Dedifferentiated amniotic fluid mesenchymal stem cell (primary cell): Measurements from ENCODE around the gene PLA2G2D.

Experiments used
- DNase-seq: peaks from one replicate; pipeline ENCODE4 v3.0.0-alpha.2; 2016; ENCODE audit errors: extremely low spot score

PLA2G2D gene

DNA sequence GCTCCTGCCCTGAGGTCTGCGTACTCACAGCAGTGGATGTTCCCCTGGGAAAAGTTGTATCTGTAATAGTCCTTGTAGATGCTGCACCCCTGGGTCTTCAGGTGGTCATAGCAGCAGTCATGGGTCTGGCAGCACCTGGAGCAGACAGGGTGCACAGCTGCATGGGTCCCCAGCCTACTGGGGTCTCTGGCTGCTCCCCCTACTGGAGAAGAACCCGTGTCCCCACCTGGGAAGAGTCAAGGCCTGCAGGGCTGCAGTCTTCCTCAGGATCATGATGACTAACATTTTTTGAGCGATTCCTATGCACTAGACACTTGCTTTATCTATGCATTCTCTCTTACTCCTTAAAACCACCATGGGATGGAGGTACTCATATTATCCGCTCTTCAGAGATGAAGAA lies 3.9 kb downstream of the PLA2G2D start:
- DNase-seq: no peak

GRCh38 chr1:20114021-20114648 lies 5.2 kb downstream of the PLA2G2D start:
- DNase-seq: no peak

DNA sequence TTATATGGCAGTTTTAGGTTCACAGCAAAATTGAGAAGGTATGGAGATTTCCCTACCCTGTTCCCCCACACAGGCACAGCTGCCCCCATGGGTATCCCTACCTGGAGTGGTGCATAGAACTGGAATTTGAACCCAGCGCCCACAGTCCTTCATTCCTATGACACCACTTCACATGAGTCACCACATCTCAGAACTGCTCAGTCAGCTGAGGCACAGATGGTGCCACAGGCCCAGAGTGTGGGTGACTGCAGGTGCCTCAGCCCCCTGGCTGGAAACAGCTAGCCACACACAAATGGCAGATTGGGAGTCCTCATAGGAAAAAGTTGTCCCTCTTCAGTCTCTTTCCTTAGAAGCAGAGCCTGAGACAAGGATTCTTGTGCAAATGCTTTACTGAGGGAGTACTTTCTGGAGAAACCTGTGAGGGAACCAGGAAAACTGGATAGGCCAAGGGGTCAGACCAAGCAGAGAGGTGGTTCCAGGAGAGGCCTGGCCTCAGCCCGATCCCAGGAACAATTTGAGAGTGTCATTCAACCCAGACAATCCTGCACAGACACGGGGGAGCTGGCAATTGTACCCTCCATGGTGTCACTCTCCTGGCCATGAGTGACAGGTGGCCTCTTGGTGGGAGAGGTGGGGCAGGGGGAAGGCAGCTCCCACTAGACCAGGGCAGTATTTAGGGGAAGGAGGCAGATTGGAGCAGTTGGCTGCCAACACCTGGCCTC lies 6.9 kb downstream of the PLA2G2D start:
- DNase-seq: no peak

GRCh38 chr1:20111452-20111851 lies 7.9 kb downstream of the PLA2G2D start:
- DNase-seq: no peak

GRCh38 chr1:20110679-20111078 lies 8.7 kb downstream of the PLA2G2D start:
- no peak for DNase-seq

GRCh38 chr1:20109223-20109856 lies 10.0 kb downstream of the PLA2G2D start:
- no peak for DNase-seq

- DNase-seq: no peak
These were observed 10.8 kb downstream of the PLA2G2D start for GRCh38 chr1:20108366-20109123.

GRCh38 chr1:20107796-20108195 lies 11.5 kb downstream of the PLA2G2D start:
- DNase-seq: no peak

GRCh38 chr1:20107351-20107750 lies 12.0 kb downstream of the PLA2G2D start:
- no peak for DNase-seq

DNA sequence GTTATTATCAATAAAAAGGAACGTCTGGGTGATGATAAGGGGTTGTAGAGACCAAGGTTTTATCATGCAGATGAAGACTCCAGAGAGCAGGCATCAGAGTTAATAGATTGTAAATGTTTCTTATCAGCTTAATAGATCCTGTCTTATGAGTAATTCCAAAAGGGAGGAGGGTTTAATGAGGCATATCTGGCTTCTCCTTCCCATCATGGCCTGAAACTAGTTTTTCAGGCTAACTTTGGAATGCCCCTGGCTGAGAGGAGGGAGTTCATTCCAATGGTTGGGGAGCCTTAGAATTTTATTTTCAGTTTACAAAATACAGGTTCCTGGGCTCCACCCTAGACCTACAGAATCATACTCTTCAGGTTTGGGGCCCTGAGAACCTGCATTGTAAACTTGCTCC lies 13.5 kb downstream of the PLA2G2D start:
- DNase-seq: no peak

GRCh38 chr1:20102875-20103274 lies 16.5 kb downstream of the PLA2G2D start:
- DNase-seq: no peak

DNA sequence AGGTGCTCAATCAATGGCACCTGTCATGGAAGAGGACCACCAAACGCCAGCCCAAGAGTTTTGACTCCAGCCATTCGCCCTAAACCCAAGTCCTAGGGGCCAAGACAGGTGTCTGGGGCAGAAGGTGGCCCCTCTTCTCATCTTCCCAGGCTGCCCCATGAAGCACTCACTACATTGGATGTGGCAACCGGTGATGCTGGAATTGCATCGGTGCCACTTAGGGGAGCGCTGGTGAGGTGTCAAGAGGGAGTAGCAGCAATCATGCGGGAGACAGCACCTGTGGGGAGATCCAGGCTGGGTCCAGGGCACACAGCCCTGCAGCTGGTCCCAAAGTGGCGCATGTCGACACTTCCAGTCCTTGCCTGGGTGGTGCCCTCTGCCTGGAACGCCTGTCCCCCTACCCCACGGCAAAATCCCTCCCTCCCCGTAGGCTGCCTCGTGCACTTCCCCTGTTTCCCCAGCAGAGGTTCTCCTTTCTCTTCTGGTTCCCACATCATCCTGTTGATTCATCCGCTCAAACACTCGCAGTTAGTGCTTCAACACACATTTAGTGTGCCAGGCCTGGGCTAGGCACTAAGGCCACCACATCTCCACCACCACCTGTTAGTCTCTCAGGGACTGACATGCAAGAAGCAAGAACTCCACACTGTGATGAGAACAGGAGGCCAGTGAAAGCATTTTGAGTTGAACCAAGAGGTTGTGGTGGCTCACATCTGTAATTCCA lies 18.5 kb downstream of the PLA2G2D start:
- no peak for DNase-seq

GRCh38 chr1:20099533-20099932 lies 19.8 kb downstream of the PLA2G2D start:
- no peak for DNase-seq

- DNase-seq: no peak
These were observed 22.4 kb downstream of the PLA2G2D start for GRCh38 chr1:20096840-20097447.

DNA sequence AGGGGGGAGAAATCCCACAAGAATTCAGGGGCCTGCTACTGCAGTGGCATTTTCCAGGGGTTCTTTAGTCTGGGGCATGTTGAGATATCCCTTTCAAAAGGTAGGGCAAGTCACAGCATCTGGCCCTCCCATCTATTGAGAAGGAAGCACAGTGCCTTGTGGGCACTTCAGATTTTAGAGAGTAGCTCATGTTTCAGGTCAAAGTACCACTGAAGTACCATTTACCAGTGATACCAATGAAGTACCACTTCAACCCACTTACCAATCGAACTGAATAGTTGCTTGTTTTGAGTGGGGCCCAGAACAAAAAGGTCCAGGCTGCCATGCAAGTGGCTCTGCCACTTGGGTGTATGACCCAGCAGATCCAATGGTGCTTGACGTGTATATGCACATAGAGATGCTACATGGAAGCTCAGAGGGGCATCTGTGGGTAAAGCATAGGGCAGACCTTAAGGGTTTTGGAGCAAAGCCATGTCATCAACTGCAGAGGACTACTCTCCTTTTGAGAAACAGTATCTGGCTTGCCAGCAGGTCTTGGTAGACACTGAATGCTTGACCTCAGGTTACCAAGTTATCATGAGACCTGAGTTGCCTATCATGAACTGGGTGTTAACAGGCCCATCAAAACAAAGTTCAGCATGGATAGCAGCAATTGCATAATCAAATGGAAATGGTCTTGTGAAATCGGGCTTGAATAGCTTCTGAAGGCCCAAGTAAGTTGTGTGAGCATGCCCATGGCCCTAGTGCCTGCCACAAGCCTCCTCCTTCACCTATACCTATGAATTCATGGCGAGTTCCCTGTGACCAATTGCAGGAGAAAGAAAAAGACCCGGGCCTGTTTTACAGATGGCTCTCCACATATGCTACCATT lies 23.5 kb downstream of the PLA2G2D start:
- DNase-seq: no peak

GRCh38 chr1:20093940-20094391 lies 25.4 kb downstream of the PLA2G2D start:
- no peak for DNase-seq

GRCh38 chr1:20093303-20093702 lies 26.0 kb downstream of the PLA2G2D start:
- no peak for DNase-seq

- no peak for DNase-seq
These were observed 28.7 kb downstream of the PLA2G2D start for GRCh38 chr1:20090641-20091040.

- DNase-seq: no peak
These were observed 29.2 kb downstream of the PLA2G2D start for GRCh38 chr1:20090119-20090518.
